DND-41 (cell line): Measurements from ENCODE around the gene HRH4.

Experiments used
- CTCF ChIP-seq: IDR thresholded peaks from 2 replicates; pipeline ENCODE4 v1.5.1; 2012; ENCODE audit warnings: borderline replicate concordance, low read length, moderate library complexity, mild to moderate bottlenecking; ENCODE audit not compliant: poor library complexity, severe bottlenecking; ENCODE audit errors: extremely low read depth
- EZH2 ChIP-seq: IDR thresholded peaks from 3 replicates; pipeline ENCODE4 v1.6.1; 2012; ENCODE audit warnings: borderline replicate concordance, low read depth, mild to moderate bottlenecking, moderate library complexity, low read length, inconsistent platforms; ENCODE audit not compliant: severe bottlenecking

GRCh38 chr18:24432618-24433017 lies 27.8 kb upstream of the HRH4 start:
- TF ChIP-seq CTCF (no peak), EZH2 (no peak)
